Omental fat pad (tissue), 4 donors: ENCODE results near the gene SSRP1. TPM values are rescaled to one million over a fixed set of nuclear protein-coding genes. Genes with fewer than 3 reads are reported as not detected.
"Not testable (repeated sequence)": the region's sequence is repeated elsewhere in the genome, so short reads cannot be mapped to it uniquely, and the experiment has no call there.

Experiments
- ATAC-seq: fragments of 150-250 bp; one replicate; pipeline ENCODE4 v1.9.1; 2016; ENCODE audit warnings: mild to moderate bottlenecking, moderate library complexity; ENCODE audit not compliant: low FRiP score
- DNase-seq: peaks from one replicate; pipeline ENCODE4 v3.0.0-alpha.2; 2019; ENCODE audit warnings: low spot score
- total RNA-seq, 4 donors: library from RNA; depleted of rRNA; stranded (reverse); fragments of >200 nt; gene quantifications; one replicate each; pipeline ENCODE4 v1.1.0, GENCODE V29; 2016
- TF ChIP-seq, protein P1 (sequence below), 3 donors: fragments of 450-650 bp; IDR thresholded peaks; one replicate each; pipeline ENCODE4 v1.5.1; 2016 to 2017; ENCODE audit warnings: antibody characterized with exemption in 3 of 3, mild to moderate bottlenecking in 3 of 3, moderate library complexity in 2 of 3

SSRP1 gene
- total RNA-seq, 4 donors from 2014 or later: 53.5 to 81.8 (median 61.2) TPM

DNA sequence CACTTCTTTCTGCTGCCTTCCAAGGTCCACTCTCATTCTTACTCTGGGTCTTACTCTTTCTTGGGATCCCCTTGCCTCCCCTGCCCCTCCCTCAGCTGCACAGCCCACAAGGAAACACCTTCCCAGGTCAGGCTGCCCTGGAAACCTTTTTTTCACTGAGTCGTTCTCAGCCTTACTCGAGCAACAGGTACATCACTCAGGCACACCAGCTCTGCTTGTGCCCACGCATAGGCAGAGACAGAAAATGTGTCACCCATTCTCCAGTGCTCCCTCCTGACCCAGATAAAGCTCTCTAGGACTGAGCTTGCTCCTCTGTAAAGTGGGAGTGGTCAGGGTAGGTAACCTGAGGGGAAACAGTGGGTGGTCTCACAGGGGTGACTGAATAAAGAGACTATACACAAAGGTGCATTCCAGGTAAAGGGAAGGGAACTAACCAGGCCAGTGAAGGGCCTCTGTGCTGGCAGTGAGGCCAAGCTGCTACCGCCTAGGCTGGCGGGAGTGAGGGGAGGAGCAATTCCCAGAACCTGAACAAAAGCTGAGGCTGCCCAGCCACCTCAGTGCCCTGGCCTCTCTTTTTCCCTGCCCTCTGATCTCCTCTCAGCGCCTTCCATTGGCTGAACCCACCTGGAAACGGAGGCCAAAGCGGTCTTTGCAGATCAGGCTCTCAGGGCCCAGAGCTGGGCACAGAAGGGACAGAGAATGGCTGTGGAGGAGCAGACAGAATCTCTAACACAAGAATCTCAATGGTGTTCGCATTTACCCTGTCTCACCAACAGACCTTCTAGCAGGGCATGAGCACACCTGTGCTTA lies 29.4 kb upstream of the SSRP1 start:
- DNase-seq (no peak), ATAC-seq (no peak)
- TF ChIP-seq, protein P1, sequence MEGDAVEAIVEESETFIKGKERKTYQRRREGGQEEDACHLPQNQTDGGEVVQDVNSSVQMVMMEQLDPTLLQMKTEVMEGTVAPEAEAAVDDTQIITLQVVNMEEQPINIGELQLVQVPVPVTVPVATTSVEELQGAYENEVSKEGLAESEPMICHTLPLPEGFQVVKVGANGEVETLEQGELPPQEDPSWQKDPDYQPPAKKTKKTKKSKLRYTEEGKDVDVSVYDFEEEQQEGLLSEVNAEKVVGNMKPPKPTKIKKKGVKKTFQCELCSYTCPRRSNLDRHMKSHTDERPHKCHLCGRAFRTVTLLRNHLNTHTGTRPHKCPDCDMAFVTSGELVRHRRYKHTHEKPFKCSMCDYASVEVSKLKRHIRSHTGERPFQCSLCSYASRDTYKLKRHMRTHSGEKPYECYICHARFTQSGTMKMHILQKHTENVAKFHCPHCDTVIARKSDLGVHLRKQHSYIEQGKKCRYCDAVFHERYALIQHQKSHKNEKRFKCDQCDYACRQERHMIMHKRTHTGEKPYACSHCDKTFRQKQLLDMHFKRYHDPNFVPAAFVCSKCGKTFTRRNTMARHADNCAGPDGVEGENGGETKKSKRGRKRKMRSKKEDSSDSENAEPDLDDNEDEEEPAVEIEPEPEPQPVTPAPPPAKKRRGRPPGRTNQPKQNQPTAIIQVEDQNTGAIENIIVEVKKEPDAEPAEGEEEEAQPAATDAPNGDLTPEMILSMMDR (IDR thresholded peaks at IDR 0.05): no peak

DNA sequence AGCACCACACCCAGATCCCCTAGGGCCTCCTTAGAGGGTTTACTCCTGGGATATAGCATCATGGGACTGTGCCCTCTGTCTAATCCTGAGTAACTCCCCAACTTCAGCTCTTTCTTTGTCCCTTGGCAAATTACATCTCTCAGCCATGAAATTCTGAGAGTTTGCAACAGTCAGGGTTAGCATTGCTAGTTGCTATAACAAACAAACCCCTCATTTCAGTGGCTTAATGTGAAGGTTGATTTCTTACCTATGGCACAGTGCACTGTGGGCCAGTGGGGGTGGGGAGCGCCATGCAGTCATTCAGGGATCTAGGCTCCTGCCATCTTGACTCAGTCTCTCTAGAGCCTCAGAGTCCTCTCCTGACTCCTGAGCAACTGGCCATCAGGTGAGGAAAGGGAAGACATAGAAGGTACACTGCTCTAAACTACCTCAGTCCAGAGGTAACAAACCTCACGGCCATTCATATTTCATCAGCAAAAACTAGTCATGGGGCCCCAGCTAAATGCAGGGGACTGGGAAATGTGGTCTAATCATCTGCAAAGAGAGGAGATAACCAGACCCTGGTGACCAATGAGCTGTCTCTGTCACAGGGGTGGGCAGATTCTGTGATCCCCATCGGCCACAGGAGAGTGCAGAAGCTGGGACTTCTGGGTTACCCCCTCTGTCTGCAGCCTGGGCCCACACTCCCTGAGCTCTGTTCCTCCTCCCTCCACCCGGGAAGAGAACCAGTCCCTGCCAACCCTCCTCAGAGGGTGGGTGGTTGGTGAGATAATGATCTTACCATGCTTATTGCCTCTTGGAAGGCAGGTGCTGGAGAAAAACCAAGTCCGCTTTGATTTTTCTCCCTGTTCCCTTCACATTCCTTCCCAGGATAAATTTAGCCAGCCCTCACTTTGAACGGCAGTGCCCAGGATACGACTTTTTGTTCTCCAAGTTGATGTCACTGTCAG lies 27.7 kb upstream of the SSRP1 start:
- DNase-seq: no peak
- TF ChIP-seq, protein P1 (IDR thresholded peaks at IDR 0.05): no peak
- no peak for ATAC-seq

DNA sequence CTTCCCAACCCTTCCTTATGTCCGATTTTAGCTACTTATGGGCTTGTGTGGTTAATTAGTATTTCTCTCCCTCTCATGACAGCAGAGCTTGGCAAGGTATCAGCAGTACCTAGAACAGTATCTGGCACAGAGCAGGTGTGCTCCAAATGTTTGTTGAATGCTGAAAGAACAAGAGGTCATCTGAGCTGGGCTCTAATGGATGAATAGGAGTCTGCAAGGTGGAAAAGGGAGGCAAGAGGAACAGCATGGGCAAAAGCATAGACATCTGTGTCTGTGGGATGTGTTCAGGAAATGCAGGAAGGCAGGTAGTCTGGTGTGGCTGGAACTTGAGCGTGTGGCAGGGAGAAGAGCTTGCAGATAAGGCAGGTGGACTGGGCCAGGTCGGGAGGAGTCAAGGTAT lies 26.2 kb upstream of the SSRP1 start:
- TF ChIP-seq, protein P1 (IDR thresholded peaks at IDR 0.05): no peak
- ATAC-seq: no peak
- no peak for DNase-seq

DNA sequence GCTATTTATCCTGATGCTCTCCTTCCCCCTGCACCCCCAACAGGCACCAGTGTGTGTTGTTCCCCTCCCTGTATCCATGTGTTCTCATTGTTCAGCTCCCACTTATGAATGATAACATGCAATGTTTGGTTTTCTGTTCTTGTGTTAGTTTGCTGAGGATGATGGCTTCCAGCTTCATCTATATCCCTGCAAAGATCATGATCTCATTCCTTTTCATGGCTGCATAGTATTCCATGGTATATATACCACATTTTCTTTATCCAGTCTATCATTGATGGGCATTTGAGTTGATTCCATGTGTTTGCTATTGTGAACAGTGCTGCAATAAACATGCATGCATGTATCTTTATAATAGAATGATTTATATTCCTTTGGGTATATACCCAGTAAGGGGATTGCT lies 25.7 kb upstream of the SSRP1 start:
- not testable (repeated sequence) for ATAC-seq

DNA sequence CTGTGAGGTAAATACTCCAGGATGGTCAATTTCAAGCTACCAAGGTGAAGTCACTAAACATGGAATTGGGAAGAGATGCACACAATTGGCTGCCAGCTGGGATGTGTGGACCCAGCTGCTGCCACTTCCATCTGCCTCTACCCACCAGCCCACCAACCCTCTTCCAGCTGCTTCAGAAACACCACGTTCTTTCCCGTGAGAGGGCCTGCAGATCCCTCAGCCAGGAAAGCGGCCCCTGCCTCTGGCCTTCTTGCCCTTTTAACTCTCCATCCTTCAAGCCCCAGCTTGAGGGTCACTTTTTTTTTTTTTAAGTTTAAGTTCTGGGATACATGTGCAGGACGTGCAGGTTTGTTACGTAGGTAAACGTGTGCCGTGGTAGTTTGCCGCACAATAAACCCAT lies 25.3 kb upstream of the SSRP1 start:
- no peak for ATAC-seq
- DNase-seq: no peak
- TF ChIP-seq, protein P1 (IDR thresholded peaks at IDR 0.05): no peak

More for the DNA sequence above, 25.7 kb upstream of the SSRP1 start:
- not testable (repeated sequence) for DNase-seq

DNA sequence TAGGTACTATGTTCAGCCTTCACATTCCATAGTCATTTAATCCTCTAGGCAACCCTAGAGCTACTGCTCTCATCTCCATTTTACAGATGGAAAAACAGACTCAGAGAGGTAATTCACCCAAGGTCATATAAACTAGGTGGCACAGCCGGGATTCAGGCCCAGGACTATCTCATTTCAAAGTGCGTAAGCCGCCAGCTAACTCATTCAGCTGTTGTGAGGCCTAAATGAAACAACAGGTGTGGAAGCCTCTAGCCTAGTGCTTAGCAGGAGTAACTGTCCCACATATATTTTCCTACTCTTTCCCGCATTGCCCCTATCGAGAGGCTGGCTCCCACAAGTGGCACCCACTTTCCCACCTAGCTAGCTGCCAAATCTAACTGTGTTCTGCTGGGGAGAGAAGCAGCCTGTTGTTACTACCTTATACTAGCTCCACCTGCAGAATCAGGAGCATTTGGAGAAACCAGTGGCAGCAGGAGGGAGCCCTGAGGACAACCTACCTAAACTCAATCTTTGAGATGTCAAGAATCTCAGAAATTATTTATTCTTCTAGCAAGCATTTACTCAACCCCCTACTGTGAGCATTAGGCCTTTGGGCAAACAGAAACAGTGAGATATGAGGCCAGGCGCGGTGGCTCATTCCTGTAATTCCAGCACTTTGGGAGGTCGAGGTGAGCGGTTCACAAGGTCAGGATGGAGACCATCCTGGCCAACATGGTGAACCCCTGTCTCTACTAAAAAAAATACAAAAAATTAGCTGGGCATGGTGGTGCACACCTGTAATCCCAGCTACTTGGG lies 24.4 kb upstream of the SSRP1 start:
- ATAC-seq: no peak
- TF ChIP-seq, protein P1 (IDR thresholded peaks at IDR 0.05): no peak

DNA sequence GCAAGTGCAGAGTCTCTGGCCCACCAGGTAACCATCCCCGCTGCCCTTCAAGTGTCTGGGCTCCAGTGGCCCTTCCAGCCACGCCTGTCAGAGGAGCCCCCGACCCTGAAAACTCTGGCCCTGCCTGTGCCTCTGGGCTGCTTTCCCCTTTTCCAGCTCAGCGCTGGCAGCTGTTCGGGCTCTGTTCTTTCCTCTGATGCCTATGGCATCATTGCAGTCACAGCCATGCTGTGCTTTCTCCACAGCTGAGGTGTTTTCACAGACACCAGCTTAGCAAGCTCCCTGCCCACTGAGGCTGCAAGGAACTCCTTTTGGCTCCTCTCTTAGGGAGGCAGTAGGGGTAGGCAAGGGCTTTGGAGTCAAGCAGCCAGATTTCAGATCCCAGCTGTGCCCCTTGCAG lies 23.7 kb upstream of the SSRP1 start:
- TF ChIP-seq, protein P1 (IDR thresholded peaks at IDR 0.05): no peak
- ATAC-seq: no peak
- DNase-seq: no peak

More for the DNA sequence above, 24.4 kb upstream of the SSRP1 start:
- no peak for DNase-seq
